Measurements from ENCODE around the gene CIC.
A peak's percentile ranks its signal among the peaks of the same experiment; 100 is the strongest.

The CIC gene

DNA sequence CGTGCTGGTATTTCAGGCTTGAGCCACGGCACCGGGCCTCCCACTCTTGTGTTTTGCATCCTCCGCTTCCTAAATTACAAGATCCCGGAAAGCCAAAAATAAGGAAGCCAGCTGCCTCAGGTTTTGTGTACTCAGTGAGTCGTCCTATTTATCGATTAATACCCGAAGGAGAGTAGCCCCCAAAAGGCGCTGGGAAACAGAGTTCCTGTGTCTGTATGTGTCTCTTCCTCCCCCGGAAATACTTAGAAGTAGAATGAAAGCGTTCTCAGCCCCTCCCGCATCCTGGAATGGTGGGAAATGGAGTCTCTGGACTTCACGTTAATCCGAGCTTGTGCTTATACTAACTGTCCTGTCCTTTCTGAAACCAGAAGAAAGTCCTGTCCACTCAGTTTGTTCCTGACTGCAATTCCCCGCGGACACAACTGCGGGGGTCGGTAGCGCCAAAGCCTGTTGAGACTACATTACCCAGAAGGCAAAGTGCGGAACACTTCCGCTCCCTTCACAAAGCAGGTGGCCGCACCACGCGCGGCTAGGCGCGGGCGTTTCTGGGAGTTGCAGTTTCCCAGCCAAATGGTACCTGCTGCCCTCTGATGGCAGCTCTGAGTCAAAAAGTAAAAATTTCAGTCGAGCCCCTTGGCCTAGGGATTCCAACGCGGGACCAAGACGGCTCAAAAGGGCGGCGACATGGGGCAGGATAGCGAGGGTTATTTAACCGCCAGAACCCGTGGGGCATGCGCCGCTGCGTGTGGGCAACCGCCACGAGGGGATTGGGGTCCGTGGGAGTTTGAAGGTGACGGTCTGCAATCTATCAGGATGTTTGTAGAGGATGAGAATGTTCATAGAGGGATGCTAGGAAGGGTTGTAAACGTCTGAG is 24.5 kb upstream of the CIC start:
- peak; percentile 96 for DNase-seq (ENCODE audit: low spot score)

DNA sequence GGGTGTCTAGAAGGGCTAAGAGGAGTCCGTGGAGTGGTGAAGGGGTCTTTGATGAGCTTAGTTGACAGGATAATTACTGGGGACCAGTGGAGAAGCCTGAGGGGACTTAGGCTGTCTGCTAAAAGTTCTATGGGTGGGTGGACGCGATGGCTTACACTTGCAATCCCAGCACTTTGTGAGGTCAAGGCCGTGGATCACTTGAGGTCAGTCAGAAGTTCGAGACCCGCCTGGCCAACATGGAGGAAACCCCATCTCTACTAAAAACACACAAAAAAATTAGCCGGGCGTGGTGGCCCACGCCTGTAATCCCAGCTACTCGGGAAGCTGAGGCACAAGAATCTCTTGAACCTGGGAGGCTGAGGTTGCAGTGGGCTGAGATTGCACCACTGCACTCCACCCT is 23.8 kb upstream of the CIC start:
- DNase-seq (ENCODE audit: low spot score) = no peak

DNA sequence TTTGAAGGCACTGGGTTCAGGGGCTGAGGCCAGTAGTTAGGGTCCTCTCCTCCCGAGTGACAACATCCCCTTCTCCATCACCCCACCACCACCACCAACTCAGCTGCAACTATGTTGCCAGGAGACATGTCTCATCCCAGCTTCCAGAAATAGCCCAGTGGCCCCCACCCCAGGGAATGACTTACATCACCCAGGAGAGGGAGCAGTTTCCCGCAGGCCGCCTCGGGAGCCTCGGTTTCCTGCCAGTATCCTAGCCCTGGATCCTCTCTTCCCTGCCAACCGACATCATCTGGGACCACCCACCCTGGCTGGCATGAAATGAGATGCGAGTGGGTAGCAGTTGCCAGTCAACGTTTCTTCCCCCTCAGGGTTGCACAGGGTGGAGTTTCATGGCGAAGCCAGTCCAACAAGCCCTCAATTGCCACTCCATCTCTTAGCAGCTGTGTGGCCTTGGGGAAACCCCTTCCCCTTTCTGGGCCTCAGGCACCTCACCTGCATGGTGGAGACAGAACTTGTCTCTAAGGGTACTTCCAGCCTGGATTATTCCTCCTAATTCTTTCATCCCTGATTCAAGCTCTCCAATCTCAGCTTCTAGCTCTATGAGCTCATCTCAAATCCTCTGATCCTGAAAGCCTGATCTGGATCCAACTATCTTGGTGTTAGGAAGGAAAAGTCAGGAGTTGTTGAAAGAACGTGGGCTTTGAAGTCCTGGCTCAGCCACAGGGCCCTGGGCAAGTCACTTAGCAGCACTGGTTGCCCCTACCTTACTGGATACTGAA is 22.7 kb upstream of the CIC start:
- peak; percentile 69 for DNase-seq (ENCODE audit: low spot score)

DNA sequence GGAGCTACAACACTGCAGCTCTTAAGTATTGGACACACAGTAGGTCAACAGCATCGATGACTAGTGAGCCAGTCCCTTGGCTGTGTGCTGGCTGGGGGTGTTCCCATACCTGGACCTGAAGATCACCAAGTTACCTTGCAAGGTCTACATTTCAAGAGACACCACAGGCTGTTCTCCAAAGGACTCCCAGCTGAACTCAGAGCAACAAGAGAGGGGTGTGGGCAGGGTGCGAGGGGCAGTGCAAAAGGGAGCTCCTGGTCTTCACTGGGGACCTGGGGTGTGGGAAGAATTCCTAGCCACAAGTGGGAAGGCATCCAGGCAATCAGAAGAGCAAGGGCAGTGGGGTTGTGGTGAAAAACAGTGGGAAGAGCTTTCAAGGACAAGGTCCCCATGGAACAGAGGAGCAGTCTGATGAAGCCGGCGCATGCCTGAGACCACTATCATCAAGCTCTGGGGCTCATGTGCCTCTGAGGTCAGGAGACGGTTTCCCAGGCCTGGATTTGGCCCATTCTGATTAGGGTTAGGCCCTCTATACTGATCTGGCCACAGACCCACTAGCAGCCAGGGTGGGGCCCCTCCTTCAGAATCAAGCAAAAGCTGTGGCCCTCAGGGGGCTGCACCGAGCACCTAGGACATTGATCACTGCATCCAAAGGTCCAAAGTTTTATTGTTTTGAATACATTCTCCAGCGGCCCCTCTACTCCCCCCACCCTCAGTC is 22.0 kb upstream of the CIC start:
- no peak for DNase-seq (ENCODE audit: low spot score)

DNA sequence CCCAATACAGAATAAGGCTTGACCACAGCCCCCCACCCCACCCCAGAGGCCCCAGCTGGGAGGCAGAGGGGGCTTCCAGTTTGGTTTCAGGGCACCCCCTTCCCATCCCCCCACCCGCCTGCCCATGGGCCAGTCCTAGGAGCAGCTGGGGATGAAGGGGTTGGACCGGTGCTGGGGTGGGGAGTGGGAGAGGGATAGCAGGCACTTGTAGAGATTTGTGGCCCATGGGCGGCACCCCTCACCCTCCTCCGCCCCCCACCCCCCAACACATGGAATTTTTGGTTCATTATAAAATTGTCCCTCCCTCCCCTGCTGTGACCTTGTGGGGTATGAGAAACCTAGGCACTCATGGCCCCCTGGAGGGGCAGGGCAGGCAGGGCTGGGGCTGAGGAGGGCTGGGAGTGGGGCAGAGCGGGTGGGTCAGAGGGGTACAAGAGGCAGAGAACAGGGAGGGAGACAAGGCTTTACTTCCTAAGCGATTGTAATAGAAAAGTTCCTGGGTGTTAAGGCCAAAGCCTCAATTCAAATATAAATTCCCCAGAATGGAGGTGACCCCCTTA is 21.3 kb upstream of the CIC start:
- DNase-seq (ENCODE audit: low spot score) = no peak

DNA sequence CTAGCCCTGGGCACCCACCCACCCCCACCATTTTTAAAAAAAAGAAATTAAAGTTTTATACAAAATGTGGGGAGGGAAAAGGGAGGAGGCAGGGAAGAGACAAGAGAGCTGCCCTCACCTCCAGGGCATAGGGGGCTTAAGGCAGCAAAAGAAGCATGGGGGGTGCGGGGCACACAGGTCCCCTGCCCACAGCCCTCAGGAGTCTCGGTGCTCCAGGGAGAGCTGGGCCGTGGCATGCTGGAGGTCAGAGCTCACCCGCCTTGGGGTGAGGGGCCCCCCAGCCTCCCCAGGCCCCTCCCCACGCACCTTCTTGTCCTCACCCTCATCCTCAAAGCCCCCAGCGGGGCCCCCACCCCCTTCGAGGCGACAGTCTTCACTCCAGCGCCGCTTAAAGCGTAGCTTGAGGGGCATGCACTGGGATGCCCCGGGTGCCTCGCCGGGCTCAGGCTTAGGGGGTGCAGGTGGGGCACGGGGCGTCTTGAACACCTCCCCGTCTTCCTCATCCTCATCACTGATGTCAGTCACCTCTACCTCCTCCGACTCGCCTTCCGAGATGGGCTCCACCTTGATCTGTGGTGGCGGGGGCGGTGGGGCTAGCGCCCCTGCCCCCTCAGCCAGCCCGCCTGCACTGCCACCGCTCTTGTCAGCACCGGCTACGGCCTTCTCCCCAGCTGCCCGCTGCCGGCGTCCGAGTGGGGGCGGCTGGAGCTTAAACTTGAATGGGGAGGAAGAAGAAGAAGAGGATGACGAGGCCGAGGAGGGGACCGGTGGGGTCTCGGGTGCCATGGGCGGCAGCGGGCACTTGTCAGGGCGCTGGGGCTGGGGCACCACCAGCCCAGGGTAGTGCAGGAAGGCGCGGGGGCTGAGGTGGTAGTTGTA is 20.5 kb upstream of the CIC start:
- DNase-seq (ENCODE audit: low spot score) = no peak

DNA sequence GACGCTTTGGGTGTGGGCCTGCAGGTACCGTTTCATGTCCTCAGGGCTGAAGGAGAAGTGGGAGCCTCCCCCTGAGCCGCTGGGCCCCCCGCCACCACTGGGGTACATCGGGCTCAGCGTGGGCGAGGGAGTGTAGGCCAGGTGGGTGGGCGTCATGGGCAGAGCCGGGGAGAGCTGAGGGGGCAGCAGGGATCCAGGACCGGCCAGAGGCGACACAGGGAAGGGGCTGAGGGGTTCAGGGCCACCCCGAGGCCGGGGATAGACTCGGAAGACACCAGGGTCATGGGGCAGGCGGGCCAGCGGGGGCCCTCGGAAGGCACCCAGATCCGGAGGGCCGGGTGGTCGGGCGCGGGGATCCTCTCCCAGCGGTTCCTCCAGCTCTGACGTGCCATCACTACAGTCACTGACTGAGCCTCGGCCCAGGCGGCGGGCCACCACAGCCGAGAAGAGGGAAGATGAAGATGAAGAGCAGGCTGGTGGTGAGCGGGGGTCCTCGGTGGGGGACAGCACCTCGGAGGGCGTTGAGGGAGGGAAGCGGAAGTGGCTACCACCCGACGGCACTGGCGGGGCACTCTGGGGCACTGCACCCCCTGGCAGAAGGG is 19.8 kb upstream of the CIC start:
- DNase-seq (ENCODE audit: low spot score) = no peak

DNA sequence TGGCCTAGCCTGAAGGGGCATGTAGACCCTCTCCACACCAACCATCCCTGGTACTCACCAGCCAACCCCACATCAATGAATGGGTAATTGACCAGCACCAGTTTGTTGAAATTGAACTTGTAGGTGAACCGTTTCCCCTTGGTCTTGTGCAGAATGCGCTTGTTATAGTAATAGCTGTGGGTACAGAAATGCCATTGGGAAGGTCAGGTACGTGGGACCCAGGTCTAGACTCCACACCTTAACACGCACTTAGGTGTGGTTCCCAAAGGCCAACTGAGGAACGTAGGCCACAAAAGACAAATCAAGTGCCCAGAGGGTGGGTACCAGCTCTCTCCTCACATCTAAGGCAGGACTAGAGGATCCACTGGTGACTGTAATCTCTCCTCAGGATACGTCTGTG is 19.3 kb upstream of the CIC start:
- no peak for DNase-seq (ENCODE audit: low spot score)

DNA sequence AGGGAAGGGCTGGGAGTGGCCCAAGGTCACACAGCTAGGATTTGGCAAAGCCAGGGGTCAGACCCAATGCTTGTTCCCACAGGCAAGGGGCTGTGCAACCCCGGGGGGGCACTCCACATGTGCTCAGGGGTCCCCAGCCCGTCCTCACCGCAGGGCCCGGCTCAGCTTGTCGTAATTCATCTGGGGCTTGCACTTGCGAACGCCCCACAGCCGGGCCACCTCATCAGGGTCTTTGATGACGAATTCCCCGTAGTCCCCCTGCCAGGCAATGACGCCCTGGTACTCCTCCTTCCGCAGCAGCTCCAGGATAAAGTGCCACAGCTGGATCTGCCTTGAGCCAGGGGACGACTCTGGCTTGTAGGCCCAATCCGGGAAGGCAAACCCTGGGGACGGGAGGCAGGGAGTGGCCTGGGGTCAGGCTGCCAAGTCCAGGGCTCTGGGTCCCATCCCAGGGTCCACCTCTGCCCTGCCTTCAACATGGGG is 18.8 kb upstream of the CIC start:
- no peak for DNase-seq (ENCODE audit: low spot score)

DNA sequence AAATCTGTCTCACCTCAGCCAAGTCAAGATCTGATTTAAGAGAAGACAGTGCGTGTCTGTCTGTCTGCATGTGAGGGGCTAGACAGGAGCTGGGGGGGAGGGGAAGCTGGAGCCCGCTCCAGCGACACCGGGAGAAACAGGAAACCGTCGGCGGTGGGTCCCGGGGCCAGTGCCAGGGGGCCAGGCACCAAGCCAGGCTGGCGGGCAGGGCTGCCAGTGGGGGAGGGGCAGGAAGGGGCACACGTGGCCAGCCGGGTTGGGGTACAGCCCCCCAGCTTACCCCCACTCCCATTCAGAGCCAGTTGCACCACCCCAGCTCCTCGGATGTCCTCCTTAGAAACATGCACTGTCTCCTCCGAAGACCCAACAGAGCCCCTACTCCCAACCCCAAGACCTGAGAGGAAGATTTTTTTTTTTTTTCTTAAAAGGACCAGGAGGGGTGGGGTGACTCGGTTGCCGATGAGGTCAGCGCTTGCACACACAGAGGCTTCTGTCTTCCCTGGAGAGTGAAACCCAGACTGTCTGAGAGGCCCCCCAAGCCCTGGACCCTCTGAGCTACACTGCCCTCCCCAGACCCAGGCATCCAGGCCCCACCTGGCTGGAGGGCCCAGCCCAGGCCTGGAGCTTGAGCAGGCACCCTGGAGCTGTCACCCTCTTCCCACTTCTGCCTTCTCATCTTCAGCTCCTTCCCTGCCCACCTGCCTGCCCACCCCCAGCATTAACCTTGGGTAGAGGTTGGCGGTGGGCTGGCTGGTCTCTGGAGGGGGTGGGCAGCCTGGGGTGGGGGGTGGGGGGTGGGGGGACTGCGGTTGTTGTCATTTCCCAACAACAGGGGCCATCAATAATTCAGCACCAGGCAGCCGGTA is 18.2 kb upstream of the CIC start:
- DNase-seq (ENCODE audit: low spot score) = no peak

DNA sequence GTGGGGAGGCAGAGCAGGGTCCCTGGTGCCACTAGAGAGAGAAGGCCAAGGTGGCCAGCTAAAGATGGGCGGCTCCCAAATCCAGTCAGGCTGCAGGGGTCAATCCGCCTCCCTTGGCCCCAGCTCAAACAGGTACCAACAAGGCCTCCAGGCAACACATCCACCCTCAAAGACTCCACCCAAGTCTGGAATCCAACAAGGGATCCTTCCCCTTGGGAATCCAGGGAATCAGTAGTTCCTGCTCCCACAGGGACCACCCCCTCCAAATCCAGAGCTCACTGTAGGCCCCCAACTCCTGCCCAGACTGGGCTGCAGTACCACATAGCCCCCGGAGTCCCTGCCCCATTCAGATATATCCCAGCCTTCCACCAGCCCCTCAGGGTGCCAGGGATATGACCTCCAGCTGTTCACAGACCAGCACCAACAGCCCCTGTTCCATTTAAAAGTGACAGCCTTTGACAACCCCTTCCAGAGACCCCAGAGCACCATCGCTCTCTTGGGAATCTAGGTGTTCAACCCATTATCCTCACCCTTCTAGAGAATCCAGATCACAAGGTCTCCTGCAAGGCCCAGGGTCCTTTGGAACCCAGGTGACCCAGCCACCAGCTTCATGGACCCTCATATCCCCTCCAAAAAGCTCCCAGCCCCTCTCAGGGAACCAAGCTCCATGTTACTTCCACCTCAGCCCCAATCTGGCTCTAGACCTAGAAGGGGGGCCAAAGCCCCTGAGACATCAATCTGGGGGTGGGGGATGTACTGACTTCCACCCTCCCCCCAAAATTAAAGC is 17.3 kb upstream of the CIC start:
- no peak for DNase-seq (ENCODE audit: low spot score)

DNA sequence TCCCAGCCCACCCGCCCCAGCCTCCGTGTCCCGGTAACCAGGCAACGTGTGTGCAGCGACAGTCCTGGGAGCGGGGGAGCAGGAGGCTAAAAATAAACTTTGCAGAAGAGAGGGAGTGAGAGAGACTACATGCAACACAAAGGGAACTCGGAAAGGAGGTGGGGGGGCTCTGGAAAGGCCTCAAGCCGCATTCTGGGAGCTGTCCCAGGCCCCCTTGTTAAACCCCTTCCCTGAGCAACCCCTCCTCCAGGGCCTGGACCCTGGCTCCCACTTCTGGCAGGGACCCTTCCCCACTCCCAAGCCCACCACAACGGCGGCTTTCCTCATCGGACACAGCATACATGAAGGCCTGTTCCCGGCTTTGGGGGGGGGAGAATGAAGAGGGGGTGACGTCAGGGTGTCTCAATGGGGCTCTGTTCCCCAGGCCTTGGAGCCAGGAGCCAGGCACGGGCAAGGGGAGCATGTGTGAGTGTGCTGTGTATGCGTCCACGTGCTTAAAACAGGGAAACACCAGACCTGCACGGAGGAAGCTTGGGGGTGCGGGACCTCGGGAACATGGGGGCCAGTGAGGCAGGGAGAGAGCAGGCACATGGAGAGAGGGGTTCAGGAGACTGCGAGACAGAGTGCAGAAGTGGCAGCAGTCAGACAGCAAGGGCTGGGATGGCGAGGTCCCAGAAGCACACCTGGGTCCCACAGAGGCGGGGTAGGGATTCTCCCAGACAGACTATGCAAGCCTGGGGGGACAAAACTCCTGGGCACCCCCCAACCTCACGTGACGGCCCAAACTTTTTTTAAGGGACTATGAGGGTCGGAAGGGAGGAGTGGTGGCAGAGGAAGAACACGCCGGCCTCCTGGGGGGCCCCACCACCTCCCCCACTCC is 16.4 kb upstream of the CIC start:
- peak; percentile 77 for DNase-seq (ENCODE audit: low spot score)

DNA sequence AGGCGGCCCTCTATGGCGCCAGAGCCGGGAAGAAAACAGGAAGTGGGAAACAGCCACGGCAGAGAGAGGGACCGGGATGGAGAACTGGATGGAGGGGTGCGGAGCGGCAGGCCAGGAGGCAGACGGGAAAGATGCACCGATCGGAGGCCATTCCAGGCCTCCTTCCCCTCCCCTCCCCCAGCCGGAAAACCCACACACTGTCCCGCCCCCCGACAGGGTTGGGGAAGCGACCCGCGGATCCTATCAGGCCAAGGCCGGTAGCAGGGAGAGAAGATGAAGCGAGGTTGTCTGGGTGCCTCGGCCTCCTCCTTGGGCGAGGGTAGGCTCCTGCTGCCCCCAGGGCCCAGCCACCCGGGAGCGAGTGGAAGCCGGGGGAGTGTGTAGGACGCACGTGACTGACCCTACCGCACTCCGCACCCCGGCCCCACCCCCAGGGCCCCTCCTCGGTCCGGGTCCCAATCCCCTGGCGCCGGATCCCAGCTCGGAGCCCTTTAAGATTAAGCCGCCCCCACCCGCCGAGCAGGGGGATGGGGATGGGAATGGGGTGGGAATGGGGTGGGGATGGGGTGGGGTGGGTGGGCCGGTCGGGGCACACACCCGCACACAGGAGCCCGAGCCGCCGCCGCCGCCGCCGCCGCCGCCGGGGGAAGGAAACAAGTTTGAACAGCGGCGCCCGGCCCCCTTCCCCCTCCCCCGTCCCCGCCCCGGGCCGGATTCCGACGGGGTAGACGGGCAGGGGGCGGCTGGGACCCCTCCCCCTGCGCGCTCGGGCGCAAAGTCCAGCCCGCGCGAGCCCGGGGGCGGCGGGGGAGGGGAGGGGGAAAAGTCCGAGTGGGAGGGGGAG is 15.6 kb upstream of the CIC start:
- DNase-seq (ENCODE audit: low spot score) = peak; percentile 62

DNA sequence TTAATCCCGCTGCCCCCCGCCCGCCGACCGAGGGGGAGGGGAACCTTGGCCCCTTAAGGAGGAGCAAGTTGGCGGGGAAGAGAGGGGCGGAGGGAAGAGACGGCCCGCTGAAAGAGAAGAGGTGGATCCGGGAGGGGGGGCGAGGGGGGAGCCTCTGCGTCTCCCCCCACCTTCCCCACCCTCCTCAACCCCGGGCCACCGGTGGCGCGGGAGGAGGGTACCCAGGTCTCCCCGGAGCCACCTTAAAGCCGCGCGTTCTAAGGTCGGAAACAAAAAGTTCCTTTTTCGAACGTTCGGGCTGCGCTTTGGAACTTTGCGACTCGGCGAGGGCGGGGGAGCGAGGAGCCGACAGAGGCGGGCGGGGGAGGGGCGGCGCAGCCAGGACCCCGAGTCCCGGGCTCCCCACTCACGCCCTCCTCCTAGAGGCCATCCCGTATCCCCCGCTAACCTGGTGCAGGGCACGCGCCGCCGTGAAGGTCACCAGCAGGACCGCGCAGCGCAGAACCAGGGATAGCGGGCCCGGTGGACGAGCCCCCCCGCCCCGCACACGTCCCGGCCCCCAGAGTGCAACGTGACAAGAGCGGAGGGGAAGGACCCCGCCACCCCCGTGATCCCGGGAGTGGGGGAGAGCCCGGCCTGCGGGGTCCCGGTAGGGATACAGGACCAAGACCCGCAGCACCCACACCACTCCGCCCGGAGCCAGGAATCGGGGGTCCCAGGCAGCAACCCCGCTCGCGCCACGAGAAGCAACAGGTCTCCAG is 14.8 kb upstream of the CIC start:
- DNase-seq (ENCODE audit: low spot score) = peak; percentile 62

DNA sequence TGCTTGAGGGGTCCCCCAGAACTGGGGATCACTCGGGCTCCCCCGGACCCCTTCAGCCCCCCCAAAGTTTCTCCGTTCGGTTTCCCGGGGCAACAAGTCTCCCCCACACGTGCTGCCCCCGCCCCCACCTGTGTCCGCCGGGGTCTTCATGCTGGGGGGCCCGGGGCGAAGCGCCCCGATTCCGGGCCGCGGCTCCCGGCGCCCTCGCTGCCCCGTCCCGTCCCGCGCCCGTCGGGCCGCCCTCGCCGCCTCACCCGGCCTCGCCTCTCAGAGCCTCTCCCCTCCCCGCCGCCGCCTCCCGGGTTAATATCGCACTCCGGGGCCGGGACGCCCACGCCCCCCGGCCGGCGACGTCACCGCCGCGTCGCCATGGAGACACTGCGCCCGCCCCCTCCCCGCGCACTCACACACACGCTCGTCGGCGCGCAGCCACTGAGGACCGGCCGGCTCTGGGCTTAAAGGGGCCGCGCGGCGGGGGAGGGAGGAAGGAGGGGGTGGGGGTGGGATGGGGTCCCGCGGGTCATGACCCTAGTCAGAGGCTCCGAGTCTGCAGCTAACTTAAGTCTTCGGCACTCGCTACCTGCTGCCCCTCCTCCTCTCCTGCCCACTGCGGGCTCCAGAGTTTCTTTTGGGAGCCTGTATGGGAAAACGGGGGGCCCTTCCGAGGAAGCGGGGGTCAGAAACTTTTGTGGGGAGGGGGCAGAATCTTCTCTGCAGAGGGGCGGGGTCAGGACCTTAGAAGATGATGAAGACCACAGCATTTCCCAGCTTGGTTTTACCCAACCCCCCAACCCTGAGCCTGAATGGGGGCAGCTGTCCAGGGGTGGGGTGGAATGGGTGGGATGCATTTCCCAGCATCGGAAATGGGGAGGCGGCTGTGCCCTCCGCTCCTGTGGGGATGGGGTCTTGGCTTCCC is 13.9 kb upstream of the CIC start, which contains the start of gene ERF:
Gene ERF (minus strand): TSS at position 279 of the 916 bp plus-strand sequence. CDS start 129 bp downstream, at position 150.
- peak; percentile 91 for DNase-seq (ENCODE audit: low spot score)

All from RKO (cell line).